HG02571 (cell line): ENCODE data around the gene IRAK1.

Experiments
- ATAC-seq: cut with Tn5 transposase; IDR thresholded peaks from one replicate; pipeline ENCODE4 v1.9.1; 2021; ENCODE audit warnings: mild to moderate bottlenecking, moderate library complexity; ENCODE audit not compliant: unreplicated experiment

IRAK1 gene

GRCh38 chrX:153971450-153972367 lies 48.0 kb downstream of the IRAK1 start, which contains the start of gene HCFC1:
TSS of gene HCFC1 (minus strand) at chrX:153971818. CDS start at chrX:153970840, 978 bp downstream.
- peak; percentile 38 for ATAC-seq

GRCh38 chrX:153971124-153971449 lies 48.6 kb downstream of the IRAK1 start:
- peak; percentile 45 for ATAC-seq

- peak; percentile 6 for ATAC-seq
These were observed 49.2 kb downstream of the IRAK1 start for GRCh38 chrX:153970357-153971123.

GRCh38 chrX:153969904-153970356 lies 49.8 kb downstream of the IRAK1 start:
- no peak for ATAC-seq

GRCh38 chrX:153969125-153969903 lies 50.4 kb downstream of the IRAK1 start:
- no peak for ATAC-seq

GRCh38 chrX:153968754-153969124 lies 51.0 kb downstream of the IRAK1 start:
- ATAC-seq = no peak

GRCh38 chrX:153968255-153968654 lies 51.4 kb downstream of the IRAK1 start:
- ATAC-seq = no peak

GRCh38 chrX:153967536-153968224 lies 52.0 kb downstream of the IRAK1 start:
- no peak for ATAC-seq

- ATAC-seq = no peak
These were observed 52.7 kb downstream of the IRAK1 start for GRCh38 chrX:153966841-153967535.

GRCh38 chrX:153966283-153966688 lies 53.4 kb downstream of the IRAK1 start:
- ATAC-seq = no peak

- no peak for ATAC-seq
These were observed 54.3 kb downstream of the IRAK1 start for GRCh38 chrX:153965406-153965805.

- ATAC-seq = no peak
These were observed 55.6 kb downstream of the IRAK1 start for GRCh38 chrX:153964105-153964504.

- no peak for ATAC-seq
These were observed 56.2 kb downstream of the IRAK1 start for GRCh38 chrX:153963546-153963945.

- no peak for ATAC-seq
These were observed 58.4 kb downstream of the IRAK1 start for GRCh38 chrX:153961292-153961691.

- no peak for ATAC-seq
These were observed 58.9 kb downstream of the IRAK1 start for GRCh38 chrX:153960786-153961185.
